Activated CD4-positive, alpha-beta memory T cell treated with anti-CD3 and anti-CD28 coated beads for 36 hours (primary cell): Measurements from ENCODE around the gene GDPD4. TPM values are rescaled to one million over a fixed set of nuclear protein-coding genes. Genes with fewer than 3 reads are reported as not detected.

Experiments
- CTCF ChIA-PET: fragments of 350-600 bp; sonication (Branson Sonifier 250); formaldehyde crosslinking; loops from one replicate; lab custom pipeline; 2021; ENCODE audit warnings: antibody characterized with exemption, inconsistent platforms; lab: Charles Lee
- POLR2A ChIA-PET: fragments of 350-600 bp; sonication (Branson Sonifier 250); formaldehyde crosslinking; loops from one replicate; lab custom pipeline; 2021; ENCODE audit warnings: antibody characterized with exemption; lab: Charles Lee
- DNase-seq: peaks from one replicate; pipeline ENCODE4 v3.0.0-alpha.2; 2020
- H3K27ac Mint-ChIP-seq: one replicate; pipeline ENCODE4 v1.8.0; 2021; ENCODE audit warnings: mixed read lengths
- H3K27me3 Mint-ChIP-seq: one replicate; pipeline ENCODE4 v1.8.0; 2021; ENCODE audit warnings: mixed read lengths
- H3K36me3 Mint-ChIP-seq: one replicate; pipeline ENCODE4 v1.8.0; 2021; ENCODE audit warnings: mixed read lengths
- H3K4me1 Mint-ChIP-seq: one replicate; pipeline ENCODE4 v1.8.0; 2021; ENCODE audit warnings: low read depth, mixed read lengths
- H3K4me3 Mint-ChIP-seq: one replicate; pipeline ENCODE4 v1.8.0; 2021; ENCODE audit warnings: mild to moderate bottlenecking, mixed read lengths
- H3K9me3 Mint-ChIP-seq: one replicate; pipeline ENCODE4 v1.8.0; 2021; ENCODE audit warnings: mixed read lengths
- intact Hi-C: fragments of 100-400 bp; cut with micrococcal nuclease; formaldehyde crosslinking; loops from one replicate; pipeline ENCODE4 v1.15.1; 2023
- total RNA-seq, 2 experiments: library from RNA; stranded (reverse); gene quantifications; one replicate each; pipeline ENCODE4 v1.2.3, GENCODE V29; 2021

The GDPD4 gene
- total RNA-seq, 2 experiments from 2014 or later = not detected

DNA sequence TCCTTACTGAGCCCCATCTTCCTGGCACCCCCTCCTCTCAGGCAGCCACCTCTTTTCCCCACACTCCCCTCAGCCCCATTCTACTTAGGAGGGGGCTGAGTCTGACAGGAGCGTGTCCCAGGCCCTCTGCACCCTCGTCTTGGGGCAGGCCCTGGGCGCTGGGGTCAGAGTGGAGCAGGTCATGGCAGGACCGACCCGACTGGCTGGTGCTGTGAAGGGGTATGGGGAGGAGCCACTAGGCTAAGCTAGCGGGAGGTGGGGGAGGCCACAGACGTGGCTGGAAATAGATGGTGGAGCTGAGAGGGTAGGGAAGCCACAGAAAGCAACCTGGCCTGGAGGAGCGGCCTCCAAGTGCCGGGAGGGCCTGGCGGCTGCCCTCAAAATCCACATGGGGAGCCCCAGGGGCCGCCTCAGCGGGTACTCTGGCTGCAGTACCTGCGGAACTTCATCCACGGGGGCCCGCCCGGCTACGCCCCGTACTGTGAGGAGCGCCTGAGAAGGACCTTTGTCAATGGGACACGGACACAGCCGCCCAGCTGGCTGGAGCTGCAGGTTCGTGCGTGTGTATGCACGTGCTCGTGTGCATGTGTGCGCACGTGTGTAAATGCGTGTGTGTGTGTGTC, 111.8 kb downstream of the GDPD4 start:
- Mint-ChIP-seq H3K9me3 (no peaks in the 10 kb centered on the region), H3K27me3 (no peaks in the 10 kb centered on the region), H3K36me3 (no peaks in the 10 kb centered on the region), H3K4me1 (peaks cover 5% of the 10 kb centered on the region), H3K27ac (no peak overlapping the region), H3K4me3 (no peak overlapping the region)
- ChIA-PET CTCF (interaction anchor here (0.8 to 6.5 kb wide), 7 partner anchors 11 to 359 kb away, joined by 3 to 149 read pairs (median 5); partner anchors contain the start of gene MYO7A), POLR2A (no interaction called here)
- no peak for DNase-seq
- intact Hi-C loops = loop anchor here (5.0 kb wide), 2 partner anchors 37 to 142 kb away; no protein-coding TSS in a partner anchor

DNA sequence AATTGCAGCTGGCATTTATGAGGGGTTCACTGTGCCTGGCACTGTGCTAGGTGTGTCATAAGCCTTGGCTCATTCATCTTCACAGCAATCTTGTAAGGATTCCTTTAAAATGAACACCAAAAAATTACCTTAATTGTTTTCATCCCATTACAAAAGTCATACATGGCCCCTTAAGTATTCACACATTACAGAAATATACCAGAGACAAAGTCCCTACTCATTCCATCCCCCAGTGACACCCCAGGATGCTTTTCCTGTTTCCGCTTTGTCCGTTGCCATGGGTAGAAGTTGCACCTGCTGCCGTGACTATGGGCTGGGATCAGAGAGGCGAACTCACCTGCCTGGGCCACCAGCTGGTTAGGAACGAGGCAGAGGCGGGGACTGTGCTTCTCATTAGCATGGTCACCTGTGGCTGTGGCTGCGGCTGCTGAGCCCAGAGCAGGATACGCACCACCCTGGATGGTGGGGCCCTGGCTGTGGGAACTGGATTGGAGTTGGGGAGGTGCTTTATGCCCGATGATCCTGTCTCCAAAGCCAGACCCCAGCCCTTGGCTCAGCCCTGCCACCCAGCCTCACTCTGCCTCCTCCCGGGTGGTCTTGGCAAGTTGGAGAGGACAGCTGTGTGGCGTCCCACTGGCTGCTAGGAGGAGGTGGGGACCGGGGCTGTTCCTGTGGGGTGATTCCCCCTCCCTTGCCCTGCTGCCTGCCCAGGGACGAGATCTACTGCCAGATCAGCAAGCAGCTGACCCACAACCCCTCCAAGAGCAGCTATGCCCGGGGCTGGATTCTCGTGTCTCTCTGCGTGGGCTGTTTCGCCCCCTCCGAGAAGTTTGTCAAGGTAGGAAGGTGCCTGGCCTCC, 112.6 kb downstream of the GDPD4 start:
- Mint-ChIP-seq H3K36me3 (no peaks in the 10 kb centered on the region), H3K4me1 (peaks cover 5% of the 10 kb centered on the region), H3K9me3 (no peaks in the 10 kb centered on the region), H3K4me3 (no peak overlapping the region), H3K27ac (no peak overlapping the region), H3K27me3 (no peaks in the 10 kb centered on the region)
- POLR2A ChIA-PET = no interaction called here
- DNase-seq = no peak
- CTCF ChIA-PET = interaction anchor here (0.5 to 6.5 kb wide), 17 partner anchors 10 to 442 kb away, joined by 3 to 149 read pairs (median 4); partner anchors contain the start of gene MYO7A
- intact Hi-C loops = loop anchor here (1.0 to 5.0 kb wide), 3 partner anchors 37 to 142 kb away; no protein-coding TSS in a partner anchor

- H3K4me1 Mint-ChIP-seq = peaks cover 5% of the 10 kb centered on the region
- H3K36me3 Mint-ChIP-seq = no peaks in the 10 kb centered on the region
- no peak overlapping the region for H3K27ac Mint-ChIP-seq
- POLR2A ChIA-PET = interaction anchor here (1.9 kb wide), 1 partner anchor 61 kb away, joined by 4 read pairs; no protein-coding TSS in a partner anchor
- intact Hi-C loops = loop anchor here (1.0 to 5.0 kb wide), 3 partner anchors 36 to 141 kb away; no protein-coding TSS in a partner anchor
- H3K27me3 Mint-ChIP-seq = no peaks in the 10 kb centered on the region
- CTCF ChIA-PET = interaction anchor here (0.5 to 6.5 kb wide), 21 partner anchors 8 to 441 kb away, joined by 3 to 149 read pairs (median 4); partner anchors contain the start of gene MYO7A
- H3K4me3 Mint-ChIP-seq = no peak overlapping the region
- no peaks in the 10 kb centered on the region for H3K9me3 Mint-ChIP-seq
- DNase-seq = peak; percentile 82
These were observed 113.5 kb downstream of the GDPD4 start for GRCh38 chr11:77187776-77188632.

- intact Hi-C loops = loop anchor here (5.0 kb wide), 2 partner anchors 35 to 140 kb away; no protein-coding TSS in a partner anchor
- no peak for DNase-seq
- ChIA-PET CTCF (interaction anchor here (0.9 to 6.5 kb wide), 16 partner anchors 8 to 432 kb away, joined by 3 to 149 read pairs (median 4); partner anchors contain the start of gene MYO7A), POLR2A (interaction anchor here (0.6 to 1.9 kb wide), 2 partner anchors 60 to 98 kb away, joined by 3 to 4 read pairs; no protein-coding TSS in a partner anchor)
- Mint-ChIP-seq H3K27me3 (no peaks in the 10 kb centered on the region), H3K9me3 (no peaks in the 10 kb centered on the region), H3K36me3 (no peaks in the 10 kb centered on the region), H3K4me1 (peaks cover 5% of the 10 kb centered on the region), H3K4me3 (no peak overlapping the region), H3K27ac (no peak overlapping the region)
These were observed 114.3 kb downstream of the GDPD4 start for GRCh38 chr11:77187111-77187750.

DNA sequence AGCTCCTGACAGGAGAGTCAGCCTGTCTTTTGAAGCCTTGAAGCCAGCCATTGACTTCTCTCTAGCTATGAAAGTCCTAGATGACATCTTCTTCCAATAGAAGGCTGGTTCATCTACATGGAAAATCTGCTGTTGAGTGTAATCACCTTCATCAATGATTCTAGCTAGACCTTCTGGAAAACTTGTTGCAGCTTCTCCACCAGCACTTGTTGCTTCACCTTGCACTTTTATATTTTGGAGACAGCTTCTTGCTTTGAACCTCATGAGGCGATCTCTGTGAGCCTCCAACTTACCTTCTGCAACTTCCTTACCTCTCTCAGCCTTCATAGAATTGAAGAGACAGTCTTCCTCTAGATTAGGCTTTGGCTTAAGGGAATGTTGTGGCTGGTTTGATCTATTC, 115.2 kb downstream of the GDPD4 start:
- H3K9me3 Mint-ChIP-seq = no peaks in the 10 kb centered on the region
- DNase-seq = no peak
- ChIA-PET POLR2A (interaction anchor here (1.9 kb wide), 1 partner anchor 59 kb away, joined by 4 read pairs; no protein-coding TSS in a partner anchor), CTCF (interaction anchor here (1.1 to 6.5 kb wide), 7 partner anchors 10 to 363 kb away, joined by 3 to 149 read pairs (median 9); partner anchors contain the start of gene MYO7A)
- intact Hi-C loops = loop anchor here (5.0 kb wide), 2 partner anchors 34 to 139 kb away; no protein-coding TSS in a partner anchor
- H3K27ac Mint-ChIP-seq = no peak overlapping the region
- no peaks in the 10 kb centered on the region for H3K36me3 Mint-ChIP-seq
- H3K4me3 Mint-ChIP-seq = no peak overlapping the region
- no peaks in the 10 kb centered on the region for H3K27me3 Mint-ChIP-seq
- H3K4me1 Mint-ChIP-seq = peaks cover 5% of the 10 kb centered on the region

DNA sequence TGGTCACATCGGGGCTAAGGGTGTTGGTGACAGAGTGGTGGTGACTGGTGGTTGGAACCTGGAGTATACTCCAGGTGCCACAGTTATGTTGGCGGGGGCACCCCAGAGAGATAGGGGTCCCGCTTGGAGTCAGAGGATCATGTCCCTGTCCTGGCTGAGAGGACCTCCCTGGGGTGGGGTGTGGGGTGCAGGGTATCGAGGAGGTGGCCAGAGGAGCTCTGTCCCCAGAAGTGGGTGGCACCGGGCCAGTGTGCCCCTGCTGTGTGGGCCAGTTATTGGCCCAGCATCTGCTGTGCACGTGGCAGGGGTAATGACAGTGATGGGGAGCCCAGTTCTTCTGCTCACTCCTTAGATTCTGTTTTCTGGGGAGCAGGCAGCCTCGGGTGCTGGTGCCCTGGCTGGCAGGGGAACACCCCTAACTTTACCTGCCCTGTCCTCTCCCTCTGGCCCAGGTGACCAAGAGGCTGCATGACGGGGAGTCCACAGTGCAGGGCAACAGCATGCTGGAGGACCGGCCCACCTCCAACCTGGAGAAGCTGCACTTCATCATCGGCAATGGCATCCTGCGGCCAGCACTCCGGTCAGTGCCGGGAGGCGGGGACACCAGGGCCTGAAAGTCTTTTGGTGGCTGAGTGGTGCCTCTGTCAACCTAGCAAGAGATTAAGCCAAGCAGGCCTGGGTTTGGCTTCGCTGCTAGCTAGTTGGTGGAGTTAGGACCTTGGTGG, 117.2 kb downstream of the GDPD4 start:
- POLR2A ChIA-PET = no interaction called here
- no peaks in the 10 kb centered on the region for H3K9me3 Mint-ChIP-seq

DNA sequence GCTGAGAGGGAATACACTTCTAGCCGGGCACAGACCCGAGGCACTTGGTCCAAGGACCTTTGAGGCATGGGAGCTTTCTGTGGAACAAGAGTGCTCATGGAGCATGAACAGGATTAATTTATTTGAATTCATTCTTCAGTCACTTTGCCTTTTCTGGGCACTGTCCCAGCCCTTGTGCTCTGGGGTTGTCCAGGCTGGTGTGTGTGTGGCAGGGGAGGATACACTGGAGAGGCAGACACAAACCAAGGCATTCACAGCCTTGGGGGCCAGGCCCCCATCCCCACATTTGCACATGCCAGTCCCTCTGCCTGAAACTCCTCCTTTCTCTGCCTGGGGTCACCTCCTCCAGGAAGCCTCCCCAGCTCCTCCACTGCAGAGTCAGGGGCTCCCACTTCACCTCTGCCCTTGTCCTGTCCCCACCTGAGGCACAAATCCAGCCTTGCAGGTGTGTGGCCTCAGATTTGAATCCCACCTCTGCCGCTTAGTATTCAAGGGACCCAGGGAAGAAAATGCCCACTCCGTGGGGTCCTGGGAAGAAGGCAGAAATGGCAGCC, 118.0 kb downstream of the GDPD4 start:
- H3K27ac Mint-ChIP-seq = no peak overlapping the region
- POLR2A ChIA-PET = no interaction called here
- intact Hi-C loops = no loop called here
- peaks cover 5% of the 10 kb centered on the region for H3K4me1 Mint-ChIP-seq
- no peaks in the 10 kb centered on the region for H3K36me3 Mint-ChIP-seq
- H3K4me3 Mint-ChIP-seq = no peak overlapping the region
- CTCF ChIA-PET = interaction anchor here (1.5 kb wide), 1 partner anchor 56 kb away, joined by 6 read pairs; no protein-coding TSS in a partner anchor
- no peaks in the 10 kb centered on the region for H3K27me3 Mint-ChIP-seq
- no peaks in the 10 kb centered on the region for H3K9me3 Mint-ChIP-seq
- DNase-seq = no peak

More for the DNA sequence above, 117.2 kb downstream of the GDPD4 start:
- intact Hi-C loops = no loop called here
- H3K36me3 Mint-ChIP-seq = no peaks in the 10 kb centered on the region
- CTCF ChIA-PET = interaction anchor here (0.8 kb wide), 1 partner anchor 57 kb away, joined by 4 read pairs; the partner anchor contains the start of gene MYO7A
- H3K27me3 Mint-ChIP-seq = no peaks in the 10 kb centered on the region
- no peak for DNase-seq
- H3K4me1 Mint-ChIP-seq = peaks cover 5% of the 10 kb centered on the region
- no peak overlapping the region for H3K4me3 Mint-ChIP-seq
- no peak overlapping the region for H3K27ac Mint-ChIP-seq

GRCh38 chr11:77182542-77183430, 118.7 kb downstream of the GDPD4 start:
- intact Hi-C loops = no loop called here
- H3K4me3 Mint-ChIP-seq = no peak overlapping the region
- ChIA-PET CTCF (interaction anchor here (1.5 kb wide), 1 partner anchor 56 kb away, joined by 6 read pairs; no protein-coding TSS in a partner anchor), POLR2A (no interaction called here)
- H3K4me1 Mint-ChIP-seq = peaks cover 5% of the 10 kb centered on the region
- no peak overlapping the region for H3K27ac Mint-ChIP-seq
- H3K9me3 Mint-ChIP-seq = no peaks in the 10 kb centered on the region
- H3K27me3 Mint-ChIP-seq = no peaks in the 10 kb centered on the region
- no peak for DNase-seq
- H3K36me3 Mint-ChIP-seq = no peaks in the 10 kb centered on the region

DNA sequence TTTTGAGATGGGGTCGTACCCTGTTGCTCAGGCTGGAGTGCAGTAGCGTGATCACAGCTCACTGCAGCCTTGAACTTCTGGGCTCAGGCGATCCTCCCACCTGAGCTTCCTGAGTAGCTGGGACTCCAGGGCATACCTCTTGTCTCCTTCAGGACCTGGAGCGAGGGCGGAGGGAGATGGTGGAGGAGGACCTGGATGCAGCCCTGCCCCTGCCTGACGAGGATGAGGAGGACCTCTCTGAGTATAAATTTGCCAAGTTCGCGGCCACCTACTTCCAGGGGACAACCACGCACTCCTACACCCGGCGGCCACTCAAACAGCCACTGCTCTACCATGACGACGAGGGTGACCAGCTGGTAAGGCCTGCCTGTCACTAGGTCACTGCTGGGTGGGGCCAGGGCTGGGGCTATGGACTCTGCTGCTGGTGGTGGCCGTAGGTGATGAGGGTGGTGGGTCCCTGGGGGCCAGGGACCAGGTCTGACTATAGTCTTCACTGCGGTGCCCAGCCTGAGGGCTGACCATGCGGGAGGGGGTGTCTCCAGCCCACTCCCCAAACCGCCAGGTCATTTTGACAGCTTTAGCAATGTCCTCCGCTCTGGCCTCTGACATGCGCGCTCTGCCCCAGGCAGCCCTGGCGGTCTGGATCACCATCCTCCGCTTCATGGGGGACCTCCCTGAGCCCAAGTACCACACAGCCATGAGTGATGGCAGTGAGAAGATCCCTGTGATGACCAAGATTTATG, 119.5 kb downstream of the GDPD4 start:
- ChIA-PET POLR2A (no interaction called here), CTCF (interaction anchor here (1.5 kb wide), 1 partner anchor 55 kb away, joined by 6 read pairs; no protein-coding TSS in a partner anchor)
- no peaks in the 10 kb centered on the region for H3K9me3 Mint-ChIP-seq
- H3K27ac Mint-ChIP-seq = no peak overlapping the region
- H3K36me3 Mint-ChIP-seq = no peaks in the 10 kb centered on the region
- H3K4me3 Mint-ChIP-seq = no peak overlapping the region
- no peak for DNase-seq
- H3K27me3 Mint-ChIP-seq = no peaks in the 10 kb centered on the region
- intact Hi-C loops = no loop called here
- peaks cover 3% of the 10 kb centered on the region for H3K4me1 Mint-ChIP-seq
